HG03097 (cell line): ENCODE data around the gene PIGP.
"Not testable (repeated sequence)": the region's sequence is repeated elsewhere in the genome, so short reads cannot be mapped to it uniquely, and the experiment has no call there.

Experiments used
- ATAC-seq: cut with Tn5 transposase; IDR thresholded peaks from one replicate; pipeline ENCODE4 v1.9.1; 2021; ENCODE audit not compliant: unreplicated experiment, low FRiP score

Gene PIGP

GRCh38 chr21:37072988-37073416, at the start of gene PIGP, which contains the start of gene TTC3:
PIGP (minus strand) TSS chr21:37073071; CDS start chr21:37072515, 556 bp downstream.
TTC3 (plus strand) TSS chr21:37073254; CDS start chr21:37087258, 14,004 bp downstream.
- peak; percentile 70 for ATAC-seq

DNA sequence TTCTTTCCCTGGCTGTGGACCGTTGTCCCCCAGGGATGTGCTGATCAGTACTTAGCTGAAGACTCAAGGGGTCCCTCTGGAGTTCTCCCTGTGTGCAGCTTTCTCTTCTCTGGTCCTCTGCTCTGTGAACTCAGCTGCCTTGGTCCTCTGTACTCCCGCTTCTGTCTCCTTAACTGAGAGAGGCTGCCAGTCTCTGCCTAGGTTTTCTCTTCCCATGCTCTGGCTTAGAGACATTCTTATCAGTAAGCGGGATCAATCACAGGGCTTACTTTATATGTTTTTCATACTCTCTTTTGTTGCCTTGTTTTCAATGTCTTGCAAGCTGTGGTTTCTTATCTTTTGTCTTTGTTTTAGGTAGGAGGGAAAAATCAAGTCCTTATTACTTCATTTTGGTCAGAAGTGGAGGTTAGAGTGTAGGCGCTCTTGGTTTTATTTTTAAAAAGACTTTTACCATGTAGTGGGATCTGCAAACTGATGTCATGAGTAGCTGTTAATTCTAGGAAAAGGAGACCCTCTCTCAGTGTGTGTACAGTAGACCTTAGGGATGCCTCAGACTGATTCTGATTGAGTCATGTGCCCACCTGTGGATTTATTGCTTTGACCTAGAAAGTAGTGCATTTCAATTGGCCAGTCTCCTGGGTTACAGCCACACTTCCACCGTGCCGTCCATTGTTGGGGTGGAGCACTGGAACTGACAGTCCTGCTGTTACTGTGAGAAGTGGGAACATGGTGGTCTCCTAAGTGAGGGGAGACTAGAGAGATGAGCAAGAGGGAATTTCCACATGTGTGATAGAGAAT, 46.7 kb upstream of the PIGP start:
- no peak for ATAC-seq

- no peak for ATAC-seq
Measured at GRCh38 chr21:37118187-37118826, 45.4 kb upstream of the PIGP start.

GRCh38 chr21:37117204-37117603, 44.3 kb upstream of the PIGP start:
- ATAC-seq: no peak

GRCh38 chr21:37116459-37116858, 43.6 kb upstream of the PIGP start:
- not testable (repeated sequence) for ATAC-seq

- ATAC-seq: not testable (repeated sequence)
Measured at GRCh38 chr21:37114301-37114700, 41.4 kb upstream of the PIGP start.

DNA sequence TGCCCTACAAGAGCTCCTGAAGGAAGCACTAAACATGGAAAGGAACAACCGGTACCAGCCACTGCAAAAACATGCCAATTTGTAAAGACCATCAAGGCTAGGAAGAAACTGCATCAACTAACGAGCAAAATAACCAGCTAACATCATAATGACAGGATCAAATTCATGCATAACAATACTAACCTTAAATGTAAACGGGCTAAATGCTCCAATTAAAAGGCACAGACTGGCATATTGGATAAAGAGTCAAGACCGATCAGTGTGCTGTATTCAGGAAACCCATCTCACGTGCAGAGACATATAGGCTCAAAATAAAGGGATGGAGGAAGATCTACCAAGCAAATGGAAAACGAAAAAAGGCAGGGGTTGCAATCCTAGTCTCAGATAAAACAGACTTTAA, 38.2 kb upstream of the PIGP start:
- not testable (repeated sequence) for ATAC-seq

DNA sequence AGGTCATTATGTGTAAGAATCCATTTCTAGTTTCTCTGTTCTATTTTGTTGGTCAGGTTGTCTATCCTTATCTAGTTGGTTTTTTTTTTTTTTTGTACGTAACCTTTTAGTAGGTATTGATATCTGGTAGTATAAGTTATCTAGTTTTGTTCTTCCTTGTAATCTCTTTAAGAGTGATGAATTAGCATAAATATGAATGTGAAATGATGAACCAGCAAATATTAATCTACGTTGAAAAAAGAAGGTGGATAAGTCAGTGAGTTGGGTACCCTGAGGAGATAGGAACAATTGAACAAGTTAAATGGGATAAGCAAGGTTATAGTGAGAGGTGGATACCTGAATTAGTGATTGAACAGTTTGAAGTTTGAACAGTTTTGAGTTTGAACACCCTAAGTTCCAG, 34.1 kb upstream of the PIGP start:
- ATAC-seq: no peak

DNA sequence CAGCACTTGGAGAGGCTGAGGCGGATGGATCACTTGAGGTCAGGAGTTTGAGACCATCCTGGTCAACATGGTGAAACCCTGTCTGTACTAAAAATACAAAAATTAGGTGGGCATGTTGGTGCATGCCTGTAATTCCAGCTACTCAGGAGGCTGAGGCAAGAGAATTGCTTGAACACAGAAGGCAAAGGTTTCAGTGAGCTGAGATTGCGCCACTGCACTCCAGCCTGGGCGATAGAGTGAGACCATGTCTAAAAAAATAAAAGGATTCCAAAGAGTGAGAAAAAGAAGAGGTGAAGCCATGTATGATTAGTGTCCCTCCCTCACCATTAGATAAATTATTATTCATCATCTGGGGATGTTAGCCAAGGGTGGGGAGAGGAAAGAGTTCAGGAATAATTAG, 29.9 kb upstream of the PIGP start:
- not testable (repeated sequence) for ATAC-seq

- ATAC-seq: no peak
Measured at GRCh38 chr21:37101384-37101783, 28.5 kb upstream of the PIGP start.

DNA sequence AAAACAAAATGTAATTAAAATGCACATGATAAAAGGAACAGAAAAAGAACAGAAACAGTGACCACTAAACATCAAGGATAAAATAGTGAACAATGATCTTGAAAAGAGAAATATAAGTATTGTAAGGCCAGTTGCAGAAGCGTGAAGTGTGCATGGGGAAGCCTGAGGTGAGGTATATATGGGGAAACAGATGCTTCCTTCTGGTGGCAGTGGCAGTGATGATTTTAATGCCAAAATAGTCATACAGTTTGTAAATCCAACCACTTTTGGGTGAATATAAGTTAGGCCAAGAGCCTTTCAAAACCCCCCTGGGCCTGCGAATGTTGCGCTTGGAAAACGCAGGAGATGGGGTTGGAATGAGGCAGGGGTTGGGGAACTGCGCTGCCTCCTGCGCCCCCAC, 27.4 kb upstream of the PIGP start:
- ATAC-seq: no peak

DNA sequence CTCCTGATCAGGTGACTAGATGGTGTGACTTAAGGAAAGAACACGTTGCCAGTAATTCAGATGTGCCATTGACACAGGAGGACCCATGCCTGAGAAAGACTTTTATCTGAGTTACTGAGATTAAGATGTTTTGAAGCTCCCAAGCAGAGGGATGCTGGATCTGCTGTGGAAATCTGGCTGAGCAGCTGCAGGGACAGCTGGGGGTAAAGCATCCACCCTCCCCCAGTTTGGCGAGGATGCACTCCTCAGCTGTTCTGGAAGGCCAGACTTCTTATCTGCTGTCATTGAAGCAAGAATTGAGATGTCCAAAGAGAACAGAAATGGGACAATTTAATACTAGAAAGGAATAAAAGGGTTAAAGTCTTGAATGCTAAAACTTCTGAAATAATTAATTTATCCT, 25.9 kb upstream of the PIGP start:
- ATAC-seq: no peak

GRCh38 chr21:37095821-37096220, 22.9 kb upstream of the PIGP start:
- ATAC-seq: no peak

DNA sequence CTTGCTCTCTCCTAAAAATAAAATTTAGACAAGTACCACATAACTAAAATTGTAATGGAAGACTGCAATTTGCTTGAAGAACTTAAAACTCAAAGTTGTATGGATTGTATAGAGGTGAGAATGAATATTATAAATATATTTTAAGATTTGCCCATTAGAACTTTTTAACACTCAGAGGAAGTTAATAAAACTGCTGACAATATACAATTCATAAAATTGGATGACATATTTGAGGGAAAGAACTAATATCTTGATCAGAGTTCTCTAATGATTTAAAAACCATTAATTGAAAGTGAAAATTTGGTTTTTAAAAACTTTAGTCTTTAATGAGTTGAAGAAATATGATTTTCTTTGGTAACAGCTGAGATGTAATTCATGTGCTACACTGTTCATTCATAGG, 21.1 kb upstream of the PIGP start:
- no peak for ATAC-seq

DNA sequence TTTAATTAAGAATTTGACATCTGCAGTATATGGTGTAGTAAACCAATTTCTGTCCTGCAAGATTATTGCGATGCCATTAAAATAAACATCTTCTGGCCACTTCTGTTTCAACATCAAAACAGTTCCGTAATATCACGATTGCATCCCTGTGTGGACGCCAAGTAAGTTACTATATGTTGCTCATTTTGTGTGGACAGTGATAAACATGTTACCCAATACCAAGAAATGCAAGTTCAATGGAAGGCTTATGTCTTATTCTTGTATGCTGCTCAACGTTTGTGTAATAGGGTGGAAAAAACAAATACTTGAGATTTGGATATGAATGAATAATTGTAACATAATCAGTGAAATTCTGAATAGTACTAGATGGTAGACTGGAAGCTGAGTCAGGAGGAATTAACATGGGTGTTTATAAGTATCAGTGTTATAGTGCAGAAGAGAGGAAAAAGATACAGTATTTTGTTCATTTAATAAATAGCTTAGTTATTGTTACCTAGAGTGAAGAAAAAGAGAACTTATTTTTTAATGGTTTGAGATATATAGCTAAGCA, 15.4 kb upstream of the PIGP start:
- no peak for ATAC-seq

GRCh38 chr21:37087188-37087587, 14.3 kb upstream of the PIGP start:
- ATAC-seq: no peak

- ATAC-seq: no peak
Measured at GRCh38 chr21:37085726-37086125, 12.9 kb upstream of the PIGP start.

DNA sequence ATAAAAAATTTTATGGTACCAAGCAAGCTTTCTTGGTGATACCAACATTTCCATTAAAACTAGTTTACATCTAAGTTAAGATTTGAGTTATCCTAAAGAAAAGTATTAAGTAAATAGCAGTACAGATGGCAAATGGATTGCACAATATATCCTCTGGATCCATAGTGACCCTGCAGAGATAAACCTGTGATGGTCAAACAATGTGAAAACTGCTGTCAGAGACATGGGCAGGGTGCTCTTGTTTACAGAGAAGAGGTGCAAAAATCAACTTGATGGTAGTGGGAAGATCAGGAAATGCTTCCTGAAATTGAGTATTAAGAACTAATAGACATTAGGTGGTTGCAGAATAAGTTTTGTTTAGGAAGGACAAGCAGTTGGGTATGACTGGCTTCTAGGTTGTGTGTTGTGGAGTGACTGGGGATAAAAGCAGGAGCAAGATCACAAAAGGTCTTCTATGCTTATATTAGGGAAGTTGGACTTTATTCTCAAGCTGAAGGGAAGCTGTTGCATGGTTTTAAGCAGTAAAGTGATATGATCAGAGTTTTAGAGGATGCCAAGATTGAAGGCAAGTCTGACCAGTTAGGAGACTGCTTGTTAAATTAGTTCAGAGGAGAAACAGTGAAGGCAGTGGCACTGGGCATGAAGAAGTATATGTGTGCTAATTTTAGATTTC, 10.1 kb upstream of the PIGP start:
- ATAC-seq: no peak

- no peak for ATAC-seq
Measured at GRCh38 chr21:37082375-37082774, 9.5 kb upstream of the PIGP start.

GRCh38 chr21:37079211-37079824, 6.4 kb upstream of the PIGP start:
- ATAC-seq: no peak

GRCh38 chr21:37077403-37077802, 4.5 kb upstream of the PIGP start:
- ATAC-seq: no peak
